Uterus (tissue), 4 donors: Measurements from ENCODE around the gene RIC1. TPM values are rescaled to one million over a fixed set of nuclear protein-coding genes. Genes with fewer than 3 reads are reported as not detected.

ENCODE experiments used
- DNase-seq, 2 donors: peaks; one replicate each; pipeline ENCODE4 v3.0.0-alpha.2; 2019 to 2020
- H3K27ac ChIP-seq, 2 donors: fragments of 200-600 bp; sonication (generic); 1 replicate in 1 of 2; 2 replicates in 1 of 2; pipeline ENCODE4 v1.5.1; 2016 to 2018
- H3K27me3 ChIP-seq, 2 donors: fragments of 200-600 bp; sonication (generic); one replicate each; pipeline ENCODE4 v1.5.1; 2018 to 2019; ENCODE audit warnings: control low read depth in 1 of 2
- H3K36me3 ChIP-seq, 2 donors: fragments of 200-600 bp; sonication (generic); one replicate each; pipeline ENCODE4 v1.5.1; 2019; ENCODE audit warnings: control low read depth in 1 of 2
- H3K4me1 ChIP-seq, 2 donors: fragments of 200-600 bp; sonication (generic); one replicate each; pipeline ENCODE4 v1.5.1; 2018 to 2019; ENCODE audit warnings: control low read depth in 1 of 2
- H3K4me3 ChIP-seq, 2 donors: fragments of 200-600 bp; sonication (generic); 1 replicate in 1 of 2; 2 replicates in 1 of 2; pipeline ENCODE4 v1.5.1; 2018 to 2019; ENCODE audit warnings: mild to moderate bottlenecking in 1 of 2
- H3K9me3 ChIP-seq, 2 donors: fragments of 200-600 bp; sonication (generic); one replicate each; pipeline ENCODE4 v1.5.1; 2019; ENCODE audit warnings: control low read depth in 1 of 2
- CTCF ChIP-seq, 4 experiments: fragments of 200-600 bp in 2 of 4; fragments of 450-650 bp in 2 of 4; sonication (generic) in 2 of 4; IDR thresholded peaks; one replicate each; pipeline ENCODE4 v1.5.1; 2016 to 2019; ENCODE audit warnings: antibody characterized with exemption in 4 of 4, mild to moderate bottlenecking in 2 of 4, moderate library complexity in 1 of 4
- POLR2A ChIP-seq, 2 donors: fragments of 450-650 bp; IDR thresholded peaks; one replicate each; pipeline ENCODE4 v1.6.1; 2016; ENCODE audit warnings: antibody characterized with exemption in 2 of 2, mild to moderate bottlenecking in 1 of 2, moderate library complexity in 1 of 2
- intact Hi-C: fragments of 100-400 bp; cut with DNase I; formaldehyde crosslinking; loops from one replicate; pipeline ENCODE4 v1.15.1; 2023; ENCODE audit warnings: low total_unique reads
- total RNA-seq, 4 donors: library from RNA; depleted of rRNA in 3 of 4; stranded (reverse); fragments of >200 nt in 3 of 4; gene quantifications; one replicate each; pipeline versions ENCODE4 v1.1.0 to v1.2.4, GENCODE V29; 2014 to 2023
- donor health status: DM: yes; HTN: yes; CAD: no.

Gene RIC1
- total RNA-seq, 4 donors from 2014 or later: 24.1 to 106 (median 52.5) TPM

GRCh38 chr9:5633243-5633642 is 4.3 kb downstream of the RIC1 start:
- peaks cover 0 to 2% of the 10 kb centered on the region in 2 donors for H3K9me3 ChIP-seq
- H3K36me3 ChIP-seq: no peaks in the 10 kb centered on the region
- H3K27ac ChIP-seq: no peak overlapping the region
- TF ChIP-seq CTCF (IDR thresholded peaks at IDR 0.05) (no peak), POLR2A (IDR thresholded peaks at IDR 0.05) (no peak)
- intact Hi-C loops: no loop called here
- peaks cover 0 to 9% of the 10 kb centered on the region in 2 donors for H3K4me1 ChIP-seq
- no peak overlapping the region for H3K4me3 ChIP-seq
- no peaks in the 10 kb centered on the region for H3K27me3 ChIP-seq
- DNase-seq: no peak

GRCh38 chr9:5635390-5635789 is 6.5 kb downstream of the RIC1 start:
- no peak for DNase-seq
- Histone ChIP-seq H3K27me3 (no peaks in the 10 kb centered on the region), H3K4me3 (no peak overlapping the region), H3K36me3 (no peaks in the 10 kb centered on the region), H3K27ac (no peak overlapping the region), H3K4me1 (peaks cover 0 to 9% of the 10 kb centered on the region in 2 donors), H3K9me3 (peaks cover 0 to 2% of the 10 kb centered on the region in 2 donors)
- intact Hi-C loops: no loop called here
- no peak for TF ChIP-seq CTCF (IDR thresholded peaks at IDR 0.05)
- no peak for TF ChIP-seq POLR2A (IDR thresholded peaks at IDR 0.05)

- Histone ChIP-seq H3K4me1 (no peaks in the 10 kb centered on the region), H3K27ac (no peak overlapping the region), H3K27me3 (no peaks in the 10 kb centered on the region), H3K4me3 (no peak overlapping the region), H3K36me3 (no peaks in the 10 kb centered on the region), H3K9me3 (peaks cover 0 to 2% of the 10 kb centered on the region in 2 donors)
- TF ChIP-seq POLR2A (IDR thresholded peaks at IDR 0.05) (no peak), CTCF (IDR thresholded peaks at IDR 0.05) (no peak)
- DNase-seq: no peak
- intact Hi-C loops: no loop called here
These were observed 10.9 kb downstream of the RIC1 start for GRCh38 chr9:5639816-5640215.

GRCh38 chr9:5642170-5642569 is 13.3 kb downstream of the RIC1 start:
- TF ChIP-seq CTCF (IDR thresholded peaks at IDR 0.05) (no peak), POLR2A (IDR thresholded peaks at IDR 0.05) (no peak)
- H3K36me3 ChIP-seq: no peaks in the 10 kb centered on the region
- no peak overlapping the region for H3K27ac ChIP-seq
- no peaks in the 10 kb centered on the region for H3K27me3 ChIP-seq
- H3K4me3 ChIP-seq: no peak overlapping the region
- peaks cover 0 to 2% of the 10 kb centered on the region in 2 donors for H3K9me3 ChIP-seq
- intact Hi-C loops: no loop called here
- H3K4me1 ChIP-seq: no peaks in the 10 kb centered on the region
- no peak for DNase-seq

GRCh38 chr9:5643005-5643624 is 14.2 kb downstream of the RIC1 start:
- H3K4me3 ChIP-seq: no peak overlapping the region
- no peaks in the 10 kb centered on the region for H3K36me3 ChIP-seq
- H3K9me3 ChIP-seq: no peaks in the 10 kb centered on the region
- H3K27ac ChIP-seq: no peak overlapping the region
- H3K4me1 ChIP-seq: no peaks in the 10 kb centered on the region
- intact Hi-C loops: no loop called here
- TF ChIP-seq POLR2A (IDR thresholded peaks at IDR 0.05) (no peak), CTCF (IDR thresholded peaks at IDR 0.05) (no peak)
- DNase-seq: no peak
- no peaks in the 10 kb centered on the region for H3K27me3 ChIP-seq
